OCI-LY3 (cell line): ENCODE results near the gene HSD3B1.

ENCODE experiments used
- H2AFZ ChIP-seq: fragments of 200-600, 300-600 bp; shearing (Covaris generic); 2 replicates; pipeline ENCODE4 v1.6.0; 2014; ENCODE audit warnings: antibody characterized with exemption, low read depth, low read length
- H3K27ac ChIP-seq: fragments of 200-600, 300-600 bp; sonication (generic); 2 replicates; pipeline ENCODE4 v1.5.1; 2014; ENCODE audit warnings: mild to moderate bottlenecking, low read length, moderate library complexity, mixed read lengths
- H3K27me3 ChIP-seq: fragments of 200-600, 300-600 bp; sonication (generic); 2 replicates; pipeline ENCODE4 v1.6.1; 2014; ENCODE audit warnings: low read depth, low read length, mixed read lengths
- H3K36me3 ChIP-seq: fragments of 200-600, 300-600 bp; sonication (generic); replicated peaks from 2 replicates; pipeline ENCODE3; 2014; ENCODE audit warnings: low read depth, low read length, mixed read lengths
- H3K4me1 ChIP-seq: fragments of 300-600, 200-600 bp; sonication (generic); 2 replicates; pipeline ENCODE4 v1.6.1; 2014; ENCODE audit warnings: low read length, mixed read lengths
- H3K4me2 ChIP-seq: fragments of 200-600, 300-600 bp; sonication (generic); 2 replicates; pipeline ENCODE4 v1.6.1; 2014; ENCODE audit warnings: low read length, mixed read lengths
- H3K4me3 ChIP-seq: fragments of 300-600, 200-600 bp; sonication (generic); 2 replicates; pipeline ENCODE4 v1.5.1; 2014; ENCODE audit warnings: antibody characterized with exemption, mild to moderate bottlenecking, low read length, moderate library complexity
- H3K79me2 ChIP-seq: fragments of 300-600, 200-600 bp; shearing (Covaris generic); 2 replicates; pipeline ENCODE4 v1.6.1; 2014; ENCODE audit warnings: mild to moderate bottlenecking, low read length, mixed read lengths
- H3K9ac ChIP-seq: fragments of 300-600, 200-600 bp; shearing (Covaris generic); 2 replicates; pipeline ENCODE4 v1.6.0; 2014; ENCODE audit warnings: mild to moderate bottlenecking, low read length, moderate library complexity
- H3K9me3 ChIP-seq: fragments of 200-600, 300-600 bp; shearing (Covaris generic); 2 replicates; pipeline ENCODE4 v1.6.1; 2014; ENCODE audit warnings: low read length, mixed read lengths; ENCODE audit not compliant: insufficient read depth
- H4K20me1 ChIP-seq: fragments of 200-600, 300-600 bp; sonication (generic); 2 replicates; pipeline ENCODE4 v1.6.1; 2016; ENCODE audit warnings: low read length, mixed read lengths; ENCODE audit not compliant: insufficient read depth
- EZH2phosphoT487 ChIP-seq: fragments of 200-600 bp; shearing (Covaris generic); IDR thresholded peaks from 2 replicates; pipeline ENCODE4 v1.6.1; 2018; ENCODE audit warnings: antibody characterized with exemption, mixed run types, low read depth
- TF ChIP-seq, protein P1 (sequence below): fragments of 200-600, 300-600 bp; sonication (generic); IDR thresholded peaks from 2 replicates; pipeline ENCODE4 v1.5.1; 2014; ENCODE audit warnings: antibody characterized with exemption, low read length, low read depth

Gene HSD3B1

GRCh38 chr1:119504831-119505230 lies 2.2 kb upstream of the HSD3B1 start:
- no peaks in the 10 kb centered on the region for H3K36me3 ChIP-seq
- H3K9me3 ChIP-seq = no peaks in the 10 kb centered on the region
- H3K4me1 ChIP-seq = no peaks in the 10 kb centered on the region
- no peak overlapping the region for H3K4me3 ChIP-seq
- H3K4me2 ChIP-seq = no peak overlapping the region
- H4K20me1 ChIP-seq = no peaks in the 10 kb centered on the region
- H3K27ac ChIP-seq = no peak overlapping the region
- no peak overlapping the region for H2AFZ ChIP-seq
- TF ChIP-seq, protein P1, sequence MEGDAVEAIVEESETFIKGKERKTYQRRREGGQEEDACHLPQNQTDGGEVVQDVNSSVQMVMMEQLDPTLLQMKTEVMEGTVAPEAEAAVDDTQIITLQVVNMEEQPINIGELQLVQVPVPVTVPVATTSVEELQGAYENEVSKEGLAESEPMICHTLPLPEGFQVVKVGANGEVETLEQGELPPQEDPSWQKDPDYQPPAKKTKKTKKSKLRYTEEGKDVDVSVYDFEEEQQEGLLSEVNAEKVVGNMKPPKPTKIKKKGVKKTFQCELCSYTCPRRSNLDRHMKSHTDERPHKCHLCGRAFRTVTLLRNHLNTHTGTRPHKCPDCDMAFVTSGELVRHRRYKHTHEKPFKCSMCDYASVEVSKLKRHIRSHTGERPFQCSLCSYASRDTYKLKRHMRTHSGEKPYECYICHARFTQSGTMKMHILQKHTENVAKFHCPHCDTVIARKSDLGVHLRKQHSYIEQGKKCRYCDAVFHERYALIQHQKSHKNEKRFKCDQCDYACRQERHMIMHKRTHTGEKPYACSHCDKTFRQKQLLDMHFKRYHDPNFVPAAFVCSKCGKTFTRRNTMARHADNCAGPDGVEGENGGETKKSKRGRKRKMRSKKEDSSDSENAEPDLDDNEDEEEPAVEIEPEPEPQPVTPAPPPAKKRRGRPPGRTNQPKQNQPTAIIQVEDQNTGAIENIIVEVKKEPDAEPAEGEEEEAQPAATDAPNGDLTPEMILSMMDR = no peak
- TF ChIP-seq EZH2phosphoT487 = no peak
- 0 out of 2 replicates have a peak, but pooled peaks cover 5% of the 10 kb centered on the region for H3K27me3 ChIP-seq
- H3K9ac ChIP-seq = no peak overlapping the region
- H3K79me2 ChIP-seq = no peaks in the 10 kb centered on the region

DNA sequence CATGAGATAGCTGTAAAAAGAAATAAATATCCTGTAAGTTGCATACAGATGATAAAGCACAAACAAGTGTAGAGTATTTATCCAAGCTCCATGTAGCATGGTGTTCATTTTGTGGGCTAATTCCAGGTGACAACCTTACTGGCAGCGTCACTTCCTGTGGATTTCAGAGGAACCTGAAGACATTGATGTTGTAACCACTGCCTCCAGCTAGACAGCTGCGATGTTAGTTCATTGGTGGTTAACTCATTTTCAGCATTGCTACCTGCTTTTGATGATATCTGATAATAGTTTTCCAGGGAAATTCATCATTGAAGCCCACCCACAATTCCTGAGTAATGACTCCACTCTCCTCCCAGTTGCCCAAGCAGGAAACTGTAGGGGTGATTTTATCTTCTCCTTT lies 3.0 kb downstream of the HSD3B1 start:
- no peaks in the 10 kb centered on the region for H3K9me3 ChIP-seq
- no peak for TF ChIP-seq EZH2phosphoT487
- TF ChIP-seq, protein P1 = no peak

GRCh38 chr1:119515221-119515620 lies 8.2 kb downstream of the HSD3B1 start:
- H2AFZ ChIP-seq = no peak overlapping the region
- no peak for TF ChIP-seq EZH2phosphoT487
- TF ChIP-seq, protein P1 = no peak
- H3K27me3 ChIP-seq = peaks cover 10% of the 10 kb centered on the region; the same call in 1 of the 2 replicates
- H3K4me3 ChIP-seq = no peak overlapping the region
- no peaks in the 10 kb centered on the region for H3K79me2 ChIP-seq
- no peaks in the 10 kb centered on the region for H3K36me3 ChIP-seq
- H3K9ac ChIP-seq = no peak overlapping the region
- no peaks in the 10 kb centered on the region for H4K20me1 ChIP-seq
- no peak overlapping the region for H3K4me2 ChIP-seq
- H3K9me3 ChIP-seq = no peaks in the 10 kb centered on the region
- H3K4me1 ChIP-seq = no peaks in the 10 kb centered on the region
- no peak overlapping the region for H3K27ac ChIP-seq

More for the DNA sequence above, 3.0 kb downstream of the HSD3B1 start:
- H3K9ac ChIP-seq = no peak overlapping the region
- H4K20me1 ChIP-seq = no peaks in the 10 kb centered on the region
- H2AFZ ChIP-seq = no peak overlapping the region
- H3K27ac ChIP-seq = no peak overlapping the region
- 0 out of 2 replicates have a peak, but pooled peaks cover 5% of the 10 kb centered on the region for H3K27me3 ChIP-seq
- no peak overlapping the region for H3K4me3 ChIP-seq
- no peaks in the 10 kb centered on the region for H3K4me1 ChIP-seq
- H3K36me3 ChIP-seq = no peaks in the 10 kb centered on the region
- H3K79me2 ChIP-seq = no peaks in the 10 kb centered on the region
- H3K4me2 ChIP-seq = no peak overlapping the region

- no peak overlapping the region for H3K4me3 ChIP-seq
- no peaks in the 10 kb centered on the region for H4K20me1 ChIP-seq
- no peaks in the 10 kb centered on the region for H3K9me3 ChIP-seq
- no peak overlapping the region for H3K27ac ChIP-seq
- TF ChIP-seq EZH2phosphoT487 = no peak
- TF ChIP-seq, protein P1 = no peak
- H3K9ac ChIP-seq = no peak overlapping the region
- no peak overlapping the region for H2AFZ ChIP-seq
- H3K79me2 ChIP-seq = no peaks in the 10 kb centered on the region
- H3K4me1 ChIP-seq = no peaks in the 10 kb centered on the region
- no peaks in the 10 kb centered on the region for H3K36me3 ChIP-seq
- peaks cover 10% of the 10 kb centered on the region; the same call in 1 of the 2 replicates for H3K27me3 ChIP-seq
- H3K4me2 ChIP-seq = no peak overlapping the region
These were observed 9.2 kb downstream of the HSD3B1 start for GRCh38 chr1:119516247-119516646.
